ENCODE results near the gene PTPRT. TPM values are rescaled to one million over a fixed set of nuclear protein-coding genes. Genes with fewer than 3 reads are reported as not detected.

Gene PTPRT
- total RNA-seq, 6 donors from 2014 or later, result 0.20 to 7.1 (median 3.8) TPM

DNA sequence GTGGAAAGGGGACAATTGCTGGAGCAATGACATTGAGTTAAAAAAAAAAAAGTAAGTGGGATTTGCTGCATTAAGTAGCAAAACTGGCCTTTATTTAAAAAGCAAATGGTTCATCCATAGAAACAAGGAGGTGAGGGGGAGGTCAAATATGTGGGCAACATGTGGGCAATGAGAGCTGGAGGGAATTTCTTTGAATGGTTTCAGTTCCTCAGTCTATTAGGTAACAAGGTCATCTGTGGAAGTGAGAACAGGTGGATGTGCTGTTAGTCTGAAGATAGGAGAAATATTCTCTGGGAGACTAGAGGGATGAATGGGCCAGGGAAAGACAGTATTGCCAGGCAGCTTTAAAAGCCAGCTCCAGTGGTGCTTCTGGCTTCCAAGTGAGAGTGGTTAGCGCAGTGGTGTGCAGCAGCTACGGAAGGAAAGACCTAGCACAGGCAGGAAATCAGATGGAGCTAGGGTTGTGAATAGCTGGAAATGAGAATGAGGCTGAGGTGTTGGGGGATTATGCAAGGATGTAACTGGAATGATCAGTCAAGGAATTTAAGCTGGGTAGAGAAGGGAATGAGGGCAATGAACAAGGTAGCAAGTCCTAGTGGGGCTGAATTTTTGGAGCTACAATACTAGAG lies 727.6 kb downstream of the PTPRT start:
- no peak for DNase-seq

DNA sequence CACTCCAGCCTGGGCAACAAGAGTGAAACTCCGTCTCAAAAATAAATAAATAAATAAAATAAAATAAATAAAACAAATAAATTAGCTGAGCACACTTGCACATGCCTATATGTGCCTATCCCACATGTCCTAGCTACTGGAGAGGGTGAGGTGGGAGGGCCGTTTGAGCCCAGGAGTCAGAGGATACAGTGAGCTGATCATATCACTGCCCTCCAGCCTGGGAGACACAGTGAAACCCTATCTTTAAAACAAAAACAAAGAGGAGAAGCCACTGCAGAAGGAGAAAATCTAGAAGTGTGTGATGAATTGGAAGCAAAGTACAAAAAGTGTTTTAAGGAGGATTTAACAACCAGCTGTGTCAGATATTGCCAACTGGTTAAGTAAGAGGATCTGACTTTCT lies 728.4 kb downstream of the PTPRT start:
- DNase-seq, result no peak
- H3K9me3 ChIP-seq, result no peaks in the 10 kb centered on the region

More for the DNA sequence above, 727.6 kb downstream of the PTPRT start:
- Histone ChIP-seq H3K4me3 (no peak overlapping the region), H3K27ac (no peak overlapping the region), H3K9me3 (no peaks in the 10 kb centered on the region), H3K4me1 (no peaks in the 10 kb centered on the region), H3K27me3 (no peaks in the 10 kb centered on the region), H3K36me3 (no peaks in the 10 kb centered on the region)
- 47 to 54% methylated on average over 2 of the region's 2 CpGs for WGBS, 2 donors
- TF ChIP-seq POLR2AphosphoS5 (IDR thresholded peaks at IDR 0.05), result no peak
- TF ChIP-seq EP300 (IDR thresholded peaks at IDR 0.05), result no peak
- no peak for TF ChIP-seq POLR2A (IDR thresholded peaks at IDR 0.05)
- TF ChIP-seq, protein P1, sequence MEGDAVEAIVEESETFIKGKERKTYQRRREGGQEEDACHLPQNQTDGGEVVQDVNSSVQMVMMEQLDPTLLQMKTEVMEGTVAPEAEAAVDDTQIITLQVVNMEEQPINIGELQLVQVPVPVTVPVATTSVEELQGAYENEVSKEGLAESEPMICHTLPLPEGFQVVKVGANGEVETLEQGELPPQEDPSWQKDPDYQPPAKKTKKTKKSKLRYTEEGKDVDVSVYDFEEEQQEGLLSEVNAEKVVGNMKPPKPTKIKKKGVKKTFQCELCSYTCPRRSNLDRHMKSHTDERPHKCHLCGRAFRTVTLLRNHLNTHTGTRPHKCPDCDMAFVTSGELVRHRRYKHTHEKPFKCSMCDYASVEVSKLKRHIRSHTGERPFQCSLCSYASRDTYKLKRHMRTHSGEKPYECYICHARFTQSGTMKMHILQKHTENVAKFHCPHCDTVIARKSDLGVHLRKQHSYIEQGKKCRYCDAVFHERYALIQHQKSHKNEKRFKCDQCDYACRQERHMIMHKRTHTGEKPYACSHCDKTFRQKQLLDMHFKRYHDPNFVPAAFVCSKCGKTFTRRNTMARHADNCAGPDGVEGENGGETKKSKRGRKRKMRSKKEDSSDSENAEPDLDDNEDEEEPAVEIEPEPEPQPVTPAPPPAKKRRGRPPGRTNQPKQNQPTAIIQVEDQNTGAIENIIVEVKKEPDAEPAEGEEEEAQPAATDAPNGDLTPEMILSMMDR (IDR thresholded peaks at IDR 0.05), result no peak
- no peak for ATAC-seq (ENCODE audit: low FRiP score in 2 of 2)

DNA sequence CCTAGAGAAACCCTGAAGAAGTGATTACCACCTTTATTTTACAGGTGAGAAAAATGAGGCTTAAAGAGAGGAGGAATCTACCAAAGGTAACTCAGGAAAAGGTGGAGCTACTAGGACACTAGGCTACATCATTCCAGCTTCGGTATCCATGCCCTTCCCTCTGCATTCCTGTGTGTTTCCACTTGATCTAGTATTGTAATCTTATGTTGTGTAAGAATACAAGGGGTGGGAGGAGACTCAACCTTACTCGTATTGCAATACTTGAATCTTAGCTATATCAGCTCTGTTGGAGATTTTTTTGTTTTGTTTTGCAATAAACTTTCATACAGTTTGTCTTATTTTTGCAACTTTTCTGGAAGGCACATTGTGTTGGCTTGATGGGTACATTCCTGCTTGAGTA lies 742.4 kb downstream of the PTPRT start:
- H3K9me3 ChIP-seq, result no peaks in the 10 kb centered on the region
- no peak for ATAC-seq (ENCODE audit: low FRiP score in 2 of 2)
- H3K27ac ChIP-seq, result no peak overlapping the region

More for the DNA sequence above, 728.4 kb downstream of the PTPRT start:
- no peaks in the 10 kb centered on the region for H3K36me3 ChIP-seq
- H3K27ac ChIP-seq, result no peak overlapping the region
- TF ChIP-seq EP300 (IDR thresholded peaks at IDR 0.05), result no peak
- no peak for TF ChIP-seq POLR2AphosphoS5 (IDR thresholded peaks at IDR 0.05)
- TF ChIP-seq POLR2A (IDR thresholded peaks at IDR 0.05), result no peak
- TF ChIP-seq, protein P1 (IDR thresholded peaks at IDR 0.05), result no peak
- no peak for ATAC-seq (ENCODE audit: low FRiP score in 2 of 2)
- no peaks in the 10 kb centered on the region for H3K27me3 ChIP-seq
- 58 to 67% methylated on average over 2 of the region's 2 CpGs for WGBS, 2 donors
- H3K4me3 ChIP-seq, result no peak overlapping the region
- no peaks in the 10 kb centered on the region for H3K4me1 ChIP-seq

DNA sequence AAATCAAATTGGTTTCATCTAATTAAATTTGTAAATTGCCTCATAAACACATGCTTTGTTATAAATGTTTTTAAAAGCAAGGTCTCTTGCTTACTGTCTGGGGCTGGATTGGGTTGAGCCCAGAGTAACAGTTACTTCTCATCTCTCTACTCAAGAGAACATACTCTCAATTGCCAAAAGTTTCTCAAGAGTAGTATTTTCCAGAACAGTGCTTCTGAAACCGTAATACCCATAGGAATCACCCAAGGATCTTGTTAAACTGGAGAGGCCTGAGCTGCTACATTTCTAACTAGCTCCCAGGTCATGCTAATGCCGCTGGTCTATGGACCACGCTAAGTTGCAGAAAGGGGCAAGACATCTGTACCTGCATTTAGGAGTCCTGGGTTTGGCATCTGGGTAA lies 744.9 kb downstream of the PTPRT start:
- no peak for DNase-seq
- H3K27ac ChIP-seq, result no peak overlapping the region
- 65 to 91% methylated on average over 3 of the region's 3 CpGs for WGBS, 2 donors
- H3K27me3 ChIP-seq, result no peaks in the 10 kb centered on the region
- TF ChIP-seq, protein P1 (IDR thresholded peaks at IDR 0.05), result no peak
- TF ChIP-seq POLR2AphosphoS5 (IDR thresholded peaks at IDR 0.05) (no peak), EP300 (IDR thresholded peaks at IDR 0.05) (no peak), POLR2A (IDR thresholded peaks at IDR 0.05) (no peak)
- peak in 1 of 2 donors; percentile 60 for ATAC-seq (ENCODE audit: low FRiP score in 2 of 2)
- H3K9me3 ChIP-seq, result no peaks in the 10 kb centered on the region
- H3K36me3 ChIP-seq, result no peaks in the 10 kb centered on the region
- H3K4me1 ChIP-seq, result no peaks in the 10 kb centered on the region
- no peak overlapping the region for H3K4me3 ChIP-seq

More for the DNA sequence above, 742.4 kb downstream of the PTPRT start:
- Histone ChIP-seq H3K27me3 (no peaks in the 10 kb centered on the region), H3K4me3 (no peak overlapping the region), H3K4me1 (no peaks in the 10 kb centered on the region), H3K36me3 (no peaks in the 10 kb centered on the region)
- no peak for TF ChIP-seq EP300 (IDR thresholded peaks at IDR 0.05)
- TF ChIP-seq, protein P1 (IDR thresholded peaks at IDR 0.05), result no peak
- 38 to 54% methylated on average over 2 of the region's 2 CpGs for WGBS, 2 donors
- DNase-seq, result no peak

DNA sequence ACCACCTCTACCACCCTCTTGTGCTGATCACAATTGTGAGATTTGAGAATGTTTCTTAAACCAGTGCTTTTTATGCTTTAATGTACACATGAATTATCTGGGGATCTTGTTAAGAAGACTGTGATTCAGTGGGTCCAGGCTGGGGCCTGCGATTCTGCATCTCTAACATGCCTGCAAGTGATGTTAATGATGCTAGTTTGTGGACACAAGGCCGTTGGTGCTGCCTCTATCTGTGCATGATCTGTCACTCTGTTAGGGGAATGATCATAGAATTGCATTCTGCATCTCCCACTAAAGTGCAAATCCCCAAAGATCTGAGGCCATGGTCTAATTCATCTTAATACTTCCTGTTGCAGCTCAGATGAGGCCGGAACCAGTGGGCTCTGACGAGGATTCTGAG lies 746.5 kb downstream of the PTPRT start:
- Histone ChIP-seq H3K9me3 (no peaks in the 10 kb centered on the region), H3K4me3 (no peak overlapping the region), H3K4me1 (no peaks in the 10 kb centered on the region), H3K27ac (no peak overlapping the region), H3K27me3 (no peaks in the 10 kb centered on the region), H3K36me3 (no peaks in the 10 kb centered on the region)
- ATAC-seq (ENCODE audit: low FRiP score in 2 of 2) (no peak), DNase-seq (no peak)
- TF ChIP-seq POLR2A (IDR thresholded peaks at IDR 0.05) (no peak), EP300 (IDR thresholded peaks at IDR 0.05) (no peak), POLR2AphosphoS5 (IDR thresholded peaks at IDR 0.05) (no peak)
- TF ChIP-seq, protein P1 (IDR thresholded peaks at IDR 0.05), result no peak
- 79 to 81% methylated on average over 4 of the region's 4 CpGs for WGBS, 2 donors
